A549 (cell line): ENCODE results near the gene ICAM5. TPM values are rescaled to one million over a fixed set of nuclear protein-coding genes. Genes with fewer than 3 reads are reported as not detected.

Experiments
- ATAC-seq, 2 experiments: fragments of 200-7000 bp in 1 of 2; fragments of >200 bp in 1 of 2; cut with Nextera tagmentation in 1 of 2; cut with Tn5 transposase in 1 of 2; 3 replicates each; pipeline versions ENCODE4 v1.8.0 to v1.9.1; 2018 to 2020; ENCODE audit warnings: mild to moderate bottlenecking in 1 of 2, moderate library complexity in 1 of 2
- CTCF ChIA-PET: fragments of 300-600 bp; sonication (Branson Sonifier 250); formaldehyde crosslinking; extraction: SDS; loops from one replicate; lab custom pipeline; 2021; ENCODE audit warnings: antibody characterized with exemption, inconsistent platforms; lab: Yijun Ruan, JAX
- POLR2A ChIA-PET: fragments of 350-600 bp; formaldehyde crosslinking; extraction: SDS; loops from one replicate; lab custom pipeline; 2021; ENCODE audit warnings: antibody characterized with exemption, inconsistent platforms; lab: Yijun Ruan, JAX
- DNase-seq, 2 experiments: peaks; one replicate each; pipeline versions ENCODE4 v3.0.0 to v3.0.0-alpha.2; 2011 to 2016; ENCODE audit warnings: low read depth in 1 of 2, low spot score in 1 of 2
- FAIRE-seq: peaks from 2 replicates; lab custom pipeline; 2011; peaks lifted over from hg19 to GRCh38; lab: Jason Lieb, UNC
- H3K27ac ChIP-seq, 2 experiments: fragments of >200 bp; sonication (Bioruptor Twin); formaldehyde crosslinking; 3 replicates each; pipeline ENCODE4 v1.5.1; 2016 to 2017
- H3K4me1 ChIP-seq: fragments of >200 bp; sonication (Bioruptor Twin); formaldehyde crosslinking; 3 replicates; pipeline ENCODE4 v1.6.1; 2016
- H3K4me2 ChIP-seq: fragments of >200 bp; sonication (Bioruptor Twin); formaldehyde crosslinking; 3 replicates; pipeline ENCODE4 v1.6.1; 2016
- H3K4me3 ChIP-seq: fragments of >200 bp; sonication (Bioruptor Twin); formaldehyde crosslinking; 3 replicates; pipeline ENCODE4 v1.5.1; 2016
- H3K9me3 ChIP-seq: fragments of >200 bp; sonication (Bioruptor Twin); formaldehyde crosslinking; 3 replicates; pipeline ENCODE4 v1.6.1; 2016
- CBX8 ChIP-seq: fragments of 200-600 bp; sonication (generic); IDR thresholded peaks from 2 replicates; pipeline ENCODE4 v1.6.1; 2016
- CEBPB ChIP-seq, 2 experiments: fragments of >200 bp in 1 of 2; sonication (Bioruptor Twin) in 1 of 2; formaldehyde crosslinking in 1 of 2; IDR thresholded peaks; 2 replicates each; pipeline ENCODE4 v1.6.1; 2012 to 2016
- CTCF ChIP-seq: fragments of >200 bp; sonication (Bioruptor Twin); formaldehyde crosslinking; IDR thresholded peaks from 3 replicates; pipeline ENCODE4 v1.5.1; 2016
- FOXS1 ChIP-seq: fragments of 250-450 bp; sonication (Bioruptor Pico); IDR thresholded peaks from 2 replicates; pipeline ENCODE4 v1.5.0; 2020; ENCODE audit warnings: mild to moderate bottlenecking, moderate library complexity
- HDAC2 ChIP-seq: fragments of 200-600 bp; sonication (generic); IDR thresholded peaks from 2 replicates; pipeline ENCODE4 v1.6.1; 2016
- HEYL ChIP-seq: fragments of 250-450 bp; sonication (Bioruptor Pico); IDR thresholded peaks from 2 replicates; pipeline ENCODE4 v1.8.0; 2021; ENCODE audit warnings: mild to moderate bottlenecking, moderate library complexity
- HOXA7 ChIP-seq: fragments of 250-450 bp; sonication (Bioruptor Pico); IDR thresholded peaks from 2 replicates; pipeline ENCODE4 v1.5.0; 2020; ENCODE audit warnings: mild to moderate bottlenecking, moderate library complexity
- HOXB5 ChIP-seq: fragments of 250-450 bp; sonication (Bioruptor Pico); IDR thresholded peaks from 2 replicates; pipeline ENCODE4 v1.5.0; 2020; ENCODE audit warnings: mild to moderate bottlenecking, moderate library complexity
- KDM1A ChIP-seq: fragments of 200-600 bp; sonication (generic); IDR thresholded peaks from 2 replicates; pipeline ENCODE4 v1.6.1; 2016; ENCODE audit warnings: low read depth, mild to moderate bottlenecking
- KDM5A ChIP-seq: fragments of 200-600 bp; sonication (generic); IDR thresholded peaks from 2 replicates; pipeline ENCODE4 v1.6.1; 2016; ENCODE audit warnings: antibody characterized with exemption, mild to moderate bottlenecking
- MAX ChIP-seq: IDR thresholded peaks from 2 replicates; pipeline ENCODE4 v1.6.1; 2012
- MAZ ChIP-seq: fragments of 150-350 bp; IDR thresholded peaks from 2 replicates; pipeline ENCODE4 v1.6.1; 2014; ENCODE audit warnings: antibody characterized with exemption, low read depth, low read length, borderline replicate concordance
- MYC ChIP-seq: IDR thresholded peaks from 2 replicates; pipeline ENCODE4 v1.6.1; 2012; ENCODE audit warnings: mild to moderate bottlenecking, inconsistent platforms, low read length, improper control_type of control experiment, borderline replicate concordance
- NFE2L2 ChIP-seq: fragments of 150-350 bp; conservative IDR thresholded peaks from 2 replicates; pipeline ENCODE4 v1.6.1; 2014; ENCODE audit warnings: low read length
- PBX3 ChIP-seq: IDR thresholded peaks from 2 replicates; pipeline ENCODE4 v1.6.1; 2012
- PHF8 ChIP-seq: fragments of 200-600 bp; sonication (generic); IDR thresholded peaks from 2 replicates; pipeline ENCODE4 v1.6.1; 2016; ENCODE audit warnings: low read depth, mild to moderate bottlenecking, antibody characterized with exemption, moderate library complexity, borderline replicate concordance
- RFX5 ChIP-seq: fragments of 450-650 bp; IDR thresholded peaks from 2 replicates; pipeline ENCODE4 v1.7.1; 2014; ENCODE audit warnings: antibody characterized with exemption, mild to moderate bottlenecking, moderate library complexity
- SMC3 ChIP-seq: fragments of >200 bp; sonication (Bioruptor Twin); formaldehyde crosslinking; IDR thresholded peaks from 3 replicates; pipeline ENCODE4 v1.6.1; 2018; ENCODE audit warnings: inconsistent platforms
- ZC3H11A ChIP-seq: fragments of 450-650 bp; IDR thresholded peaks from 2 replicates; pipeline ENCODE4 v1.6.1; 2014; ENCODE audit warnings: antibody characterized with exemption, mild to moderate bottlenecking
- ZSCAN20 ChIP-seq: fragments of 250-450 bp; sonication (Bioruptor Pico); IDR thresholded peaks from 2 replicates; pipeline ENCODE4 v1.8.0; 2022; ENCODE audit warnings: mild to moderate bottlenecking, moderate library complexity
- WGBS: methylation state at CpG from one replicate; pipeline ENCODE4 v1.1.6; 2017; ENCODE audit errors: missing lambda C conversion rate; 5-methylcytosine and 5-hydroxymethylcytosine counted together
- polyA plus RNA-seq, 4 experiments: library from polyadenylated mRNA; depleted of rRNA in 3 of 4; stranded (reverse); fragments of >200 nt; fragmentation: RNase III in 1 of 4; extraction: RNeasy Plus Mini Kit Qiagen cat#74134 plus additional on column Dnase treatment in 1 of 4; gene quantifications; 2 replicates in 3 of 4; 3 replicates in 1 of 4; pipeline ENCODE4 v1.2.3, GENCODE V29; 2011 to 2017
- TF ChIP-seq, protein P1 (sequence below): fragments of 450-650 bp; IDR thresholded peaks from 2 replicates; pipeline ENCODE4 v1.6.1; 2014; ENCODE audit warnings: antibody characterized with exemption
- TF ChIP-seq, protein P2 (sequence below): fragments of >200 bp; sonication (Bioruptor Twin); formaldehyde crosslinking; IDR thresholded peaks from 3 replicates; pipeline ENCODE4 v1.6.1; 2016

Gene ICAM5
- polyA plus RNA-seq, 2 of the 4 experiments (the other 2 are of a cell fraction): 0.35 to 0.77 TPM

GRCh38 chr19:10255358-10255757, 34.4 kb upstream of the ICAM5 start:
- ATAC-seq (no peak), DNase-seq (no peak), FAIRE-seq (no peak)
- WGBS: 79% methylated on average over 2 of the region's 2 CpGs
- Histone ChIP-seq H3K9me3 (no peaks in the 10 kb centered on the region), H3K4me1 (peaks cover 7% of the 10 kb centered on the region; the same call in 2 of the 3 replicates), H3K27ac (no peak overlapping the region), H3K4me2 (no peak overlapping the region), H3K4me3 (no peak overlapping the region)
- ChIA-PET POLR2A (no interaction called here), CTCF (interaction anchor here (0.6 to 1.3 kb wide), 4 partner anchors 13 to 133 kb away, joined by 3 to 5 read pairs (median 3); no protein-coding TSS in a partner anchor)
- TF ChIP-seq, protein P1, sequence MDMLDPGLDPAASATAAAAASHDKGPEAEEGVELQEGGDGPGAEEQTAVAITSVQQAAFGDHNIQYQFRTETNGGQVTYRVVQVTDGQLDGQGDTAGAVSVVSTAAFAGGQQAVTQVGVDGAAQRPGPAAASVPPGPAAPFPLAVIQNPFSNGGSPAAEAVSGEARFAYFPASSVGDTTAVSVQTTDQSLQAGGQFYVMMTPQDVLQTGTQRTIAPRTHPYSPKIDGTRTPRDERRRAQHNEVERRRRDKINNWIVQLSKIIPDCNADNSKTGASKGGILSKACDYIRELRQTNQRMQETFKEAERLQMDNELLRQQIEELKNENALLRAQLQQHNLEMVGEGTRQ: no peak
- TF ChIP-seq MAZ (no peak), ZSCAN20 (CRISPR knock-in tag) (no peak), SMC3 (no peak), MAX (no peak), MYC (no peak), HOXB5 (CRISPR knock-in tag) (no peak), CEBPB (IDR thresholded peaks at IDR 0.05) (no peak), ZC3H11A (no peak), PHF8 (no peak), HOXA7 (CRISPR knock-in tag) (no peak), HEYL (CRISPR knock-in tag) (no peak), PBX3 (no peak), CBX8 (no peak)
- TF ChIP-seq, protein P2, sequence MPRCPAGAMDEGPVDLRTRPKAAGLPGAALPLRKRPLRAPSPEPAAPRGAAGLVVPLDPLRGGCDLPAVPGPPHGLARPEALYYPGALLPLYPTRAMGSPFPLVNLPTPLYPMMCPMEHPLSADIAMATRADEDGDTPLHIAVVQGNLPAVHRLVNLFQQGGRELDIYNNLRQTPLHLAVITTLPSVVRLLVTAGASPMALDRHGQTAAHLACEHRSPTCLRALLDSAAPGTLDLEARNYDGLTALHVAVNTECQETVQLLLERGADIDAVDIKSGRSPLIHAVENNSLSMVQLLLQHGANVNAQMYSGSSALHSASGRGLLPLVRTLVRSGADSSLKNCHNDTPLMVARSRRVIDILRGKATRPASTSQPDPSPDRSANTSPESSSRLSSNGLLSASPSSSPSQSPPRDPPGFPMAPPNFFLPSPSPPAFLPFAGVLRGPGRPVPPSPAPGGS: no peak

DNA sequence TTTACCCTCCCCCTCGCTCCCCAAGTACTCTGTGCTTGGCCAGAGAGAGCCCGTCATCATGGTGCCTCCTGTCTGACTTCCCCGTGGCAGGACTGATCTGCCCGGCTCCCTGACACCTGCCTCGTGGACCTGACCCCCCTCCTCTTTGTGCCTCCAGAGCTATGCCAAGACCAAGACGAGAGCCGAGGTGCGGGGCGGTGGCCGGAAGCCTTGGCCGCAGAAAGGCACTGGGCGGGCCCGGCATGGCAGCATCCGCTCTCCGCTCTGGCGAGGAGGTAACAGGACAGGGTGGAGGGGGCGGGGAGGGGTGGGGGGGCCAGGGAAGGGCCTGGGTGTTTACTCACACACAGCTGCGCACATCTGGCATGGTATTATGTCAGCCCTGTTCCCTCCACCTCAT, 33.2 kb upstream of the ICAM5 start:
- no peak for DNase-seq
- ChIA-PET CTCF (interaction anchor here (0.6 to 5.3 kb wide), 6 partner anchors 12 to 323 kb away, joined by 3 to 74 read pairs (median 4); partner anchors contain the start of genes CDC37 and ICAM5), POLR2A (no interaction called here)
- Histone ChIP-seq H3K4me1 (peaks cover 15% of the 10 kb centered on the region; the same call in 2 of the 3 replicates), H3K27ac (no peak overlapping the region), H3K4me2 (no peak overlapping the region), H3K9me3 (no peaks in the 10 kb centered on the region), H3K4me3 (no peak overlapping the region)
- no peak for ATAC-seq
- FAIRE-seq: no peak
- 90% methylated on average over 9 of the region's 18 CpGs for WGBS
- TF ChIP-seq CTCF (no peak), FOXS1 (CRISPR knock-in tag) (no peak), HDAC2 (no peak), NFE2L2 (no peak), KDM1A (no peak), RFX5 (no peak), KDM5A (no peak)
- TF ChIP-seq, all 56 proteins: peak for 0
